GM20000 (cell line): ENCODE measurements around the gene TBATA.

ENCODE experiments used
- DNase-seq: peaks from one replicate; pipeline ENCODE4 v3.0.0; 2012; ENCODE audit warnings: low spot score
- TF ChIP-seq, protein P1 (sequence below): IDR thresholded peaks from 2 replicates; pipeline ENCODE4 v1.5.1; 2012; ENCODE audit warnings: mild to moderate bottlenecking, control low read depth; ENCODE audit errors: extremely low read depth, missing control alignments

The TBATA gene

DNA sequence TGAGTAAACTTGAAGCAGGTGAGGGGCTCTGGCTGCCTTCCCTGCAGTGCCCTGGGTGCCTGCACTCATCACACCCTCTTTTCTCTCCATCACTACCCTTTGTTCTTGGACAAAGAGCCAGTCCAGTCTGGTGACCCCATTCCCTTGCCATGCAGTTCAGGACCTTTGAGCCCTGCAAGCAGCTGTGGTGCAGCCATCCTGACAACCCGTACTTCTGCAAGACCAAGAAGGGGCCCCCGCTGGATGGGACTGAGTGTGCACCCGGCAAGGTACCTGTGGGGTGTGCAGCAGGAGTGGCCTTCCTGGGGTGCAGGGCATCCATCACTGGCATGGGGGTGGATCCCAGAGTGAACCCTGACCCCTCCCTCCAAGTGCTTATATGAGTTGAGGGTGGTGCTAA, 48.7 kb downstream of the TBATA start:
- TF ChIP-seq, protein P1, sequence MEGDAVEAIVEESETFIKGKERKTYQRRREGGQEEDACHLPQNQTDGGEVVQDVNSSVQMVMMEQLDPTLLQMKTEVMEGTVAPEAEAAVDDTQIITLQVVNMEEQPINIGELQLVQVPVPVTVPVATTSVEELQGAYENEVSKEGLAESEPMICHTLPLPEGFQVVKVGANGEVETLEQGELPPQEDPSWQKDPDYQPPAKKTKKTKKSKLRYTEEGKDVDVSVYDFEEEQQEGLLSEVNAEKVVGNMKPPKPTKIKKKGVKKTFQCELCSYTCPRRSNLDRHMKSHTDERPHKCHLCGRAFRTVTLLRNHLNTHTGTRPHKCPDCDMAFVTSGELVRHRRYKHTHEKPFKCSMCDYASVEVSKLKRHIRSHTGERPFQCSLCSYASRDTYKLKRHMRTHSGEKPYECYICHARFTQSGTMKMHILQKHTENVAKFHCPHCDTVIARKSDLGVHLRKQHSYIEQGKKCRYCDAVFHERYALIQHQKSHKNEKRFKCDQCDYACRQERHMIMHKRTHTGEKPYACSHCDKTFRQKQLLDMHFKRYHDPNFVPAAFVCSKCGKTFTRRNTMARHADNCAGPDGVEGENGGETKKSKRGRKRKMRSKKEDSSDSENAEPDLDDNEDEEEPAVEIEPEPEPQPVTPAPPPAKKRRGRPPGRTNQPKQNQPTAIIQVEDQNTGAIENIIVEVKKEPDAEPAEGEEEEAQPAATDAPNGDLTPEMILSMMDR, result no peak
- DNase-seq, result no peak

DNA sequence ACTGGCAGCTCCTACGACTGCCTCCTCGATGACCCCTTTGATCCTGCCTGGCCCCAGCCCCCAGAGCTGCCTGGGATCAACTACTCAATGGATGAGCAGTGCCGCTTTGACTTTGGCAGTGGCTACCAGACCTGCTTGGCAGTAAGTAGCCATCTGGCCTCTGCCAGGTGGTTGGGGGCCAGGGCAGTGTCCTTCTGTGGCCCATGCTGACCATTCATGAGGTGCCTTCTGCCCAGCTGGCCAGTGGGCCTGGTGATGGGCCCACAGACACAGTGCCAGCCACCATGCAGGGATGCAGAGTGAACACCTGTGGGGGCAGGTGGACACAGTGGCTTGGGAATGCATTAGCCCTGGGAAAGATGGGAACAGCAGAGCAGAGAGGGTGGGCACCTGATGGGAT, 50.0 kb downstream of the TBATA start:
- DNase-seq, result no peak
- TF ChIP-seq, protein P1, result no peak

DNA sequence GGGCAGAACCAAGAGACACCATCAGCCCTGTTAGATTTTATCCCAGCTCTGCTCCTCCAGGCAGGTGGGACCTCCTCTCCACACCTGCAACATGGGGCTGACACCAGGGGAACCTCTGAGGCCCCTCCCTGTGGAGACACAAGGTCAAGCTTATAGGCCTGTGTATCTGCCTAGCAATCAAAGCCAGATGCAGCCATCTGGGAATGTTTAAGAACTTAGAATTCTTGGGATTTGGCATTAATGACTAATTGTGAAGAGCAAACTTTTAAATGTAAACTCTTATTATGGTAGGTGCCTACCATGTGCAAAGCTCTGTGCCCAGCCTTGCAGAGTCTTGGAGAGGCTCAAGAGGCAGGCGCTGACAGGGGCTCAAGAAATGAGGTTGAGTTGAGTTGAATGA, 52.1 kb downstream of the TBATA start:
- no peak for DNase-seq
- TF ChIP-seq, protein P1, result no peak

DNA sequence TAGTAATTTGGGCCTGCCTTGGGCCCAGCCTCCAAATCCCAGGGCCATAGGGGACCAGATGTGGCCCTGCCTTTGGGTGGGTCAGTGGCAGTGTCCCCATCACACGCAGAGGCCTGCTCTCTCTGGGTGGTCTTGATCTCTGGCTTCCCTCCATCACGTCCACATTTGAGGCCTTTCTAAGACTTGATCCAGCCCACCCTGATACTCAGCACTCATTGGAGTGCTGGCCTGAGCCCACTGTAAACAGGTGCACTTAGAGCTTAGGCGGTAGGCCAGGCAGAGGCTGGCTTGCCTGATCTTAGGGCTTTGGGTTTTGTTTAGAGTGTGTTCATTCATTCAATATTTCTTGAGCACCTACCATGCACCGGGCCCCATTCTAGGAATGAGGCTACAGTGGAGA, 52.6 kb downstream of the TBATA start:
- TF ChIP-seq, protein P1, result no peak
- DNase-seq, result no peak

DNA sequence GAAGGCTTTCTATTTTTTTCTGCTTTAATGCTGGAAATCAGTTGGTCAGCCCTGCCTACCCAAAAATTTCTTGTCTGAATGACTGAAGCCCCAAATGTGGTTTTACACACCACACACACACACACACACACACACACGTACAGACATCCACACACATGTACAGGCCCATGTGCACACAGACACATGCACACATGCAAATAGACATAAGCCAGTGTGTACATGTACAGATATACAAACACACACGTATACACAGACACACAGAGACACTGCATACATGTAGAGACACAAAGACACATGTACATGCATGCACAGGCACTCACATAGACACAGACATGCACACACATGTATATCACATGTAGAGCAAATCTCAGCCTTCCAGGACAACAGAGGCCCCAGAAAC, 54.2 kb downstream of the TBATA start:
- no peak for DNase-seq
- TF ChIP-seq, protein P1, result no peak

DNA sequence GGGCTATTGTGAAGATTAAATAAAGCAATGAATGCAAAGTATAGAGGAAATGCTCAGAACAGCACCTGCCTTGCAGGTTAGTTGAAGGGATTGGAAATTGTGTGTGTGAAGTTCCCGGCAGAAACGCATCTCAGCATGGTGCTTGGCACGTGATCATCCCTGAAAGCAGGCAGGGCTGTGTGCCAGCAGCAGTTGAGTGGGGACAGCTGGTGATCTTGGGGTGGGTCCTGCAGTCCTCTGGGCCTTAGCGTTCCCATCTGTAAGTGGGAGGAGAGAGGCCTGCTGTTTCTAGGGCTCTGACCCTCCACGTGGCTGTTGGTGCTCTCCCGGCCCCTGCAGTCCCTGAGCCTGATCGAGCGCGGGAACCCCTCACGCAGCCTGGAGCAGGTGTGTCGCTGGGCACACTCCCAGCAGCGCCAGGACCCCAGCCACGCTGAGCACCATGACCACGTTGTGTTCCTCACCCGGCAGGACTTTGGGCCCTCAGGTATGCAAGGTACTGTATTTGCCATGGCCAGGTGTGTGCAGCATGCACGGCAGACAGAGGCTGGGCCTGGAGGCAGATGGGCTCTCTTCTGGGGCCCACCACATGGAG, 55.3 kb downstream of the TBATA start:
- TF ChIP-seq, protein P1, result no peak
- DNase-seq, result no peak

DNA sequence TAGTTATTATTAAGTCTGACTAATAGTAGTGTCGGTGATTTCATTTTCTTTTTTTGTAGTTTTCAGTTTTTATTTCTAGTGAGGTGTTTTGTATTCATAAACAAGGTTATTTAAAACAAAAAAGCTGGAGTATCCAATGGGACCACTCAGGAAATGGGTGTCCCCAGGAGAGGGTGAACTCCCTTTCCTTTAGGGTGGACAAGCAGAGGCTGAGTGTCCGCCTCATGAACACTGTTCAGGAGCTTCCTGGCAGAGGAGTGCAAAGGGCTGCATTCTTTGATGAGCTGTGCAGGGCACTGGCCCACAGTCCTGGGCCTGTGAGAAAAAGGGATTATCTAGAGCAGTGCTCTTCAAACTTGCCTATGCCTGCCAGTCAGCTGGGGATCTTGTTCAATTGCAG, 56.8 kb downstream of the TBATA start:
- no peak for DNase-seq
- TF ChIP-seq, protein P1, result no peak
